HG03521 (cell line): Measurements from ENCODE around the gene TMF1.

ENCODE experiments used
- ATAC-seq: cut with Tn5 transposase; IDR thresholded peaks from one replicate; pipeline ENCODE4 v1.9.1; 2021; ENCODE audit warnings: mild to moderate bottlenecking, moderate library complexity; ENCODE audit not compliant: unreplicated experiment

Gene TMF1

GRCh38 chr3:69081583-69082262 lies 29.6 kb upstream of the TMF1 start:
- no peak for ATAC-seq

- ATAC-seq: peak; percentile 52
Measured at GRCh38 chr3:69080233-69080920, 28.2 kb upstream of the TMF1 start, which contains the start of gene UBA3. TSS of gene UBA3 (minus strand) at chr3:69080365. CDS start at chr3:69080353, 12 bp downstream.

- peak; percentile 16 for ATAC-seq
Measured at GRCh38 chr3:69079269-69080159, 27.4 kb upstream of the TMF1 start.

- no peak for ATAC-seq
Measured at GRCh38 chr3:69072928-69073327, 20.8 kb upstream of the TMF1 start.

GRCh38 chr3:69066121-69066520 lies 14.0 kb upstream of the TMF1 start:
- no peak for ATAC-seq

- no peak for ATAC-seq
Measured at GRCh38 chr3:69065318-69065964, 13.3 kb upstream of the TMF1 start.

GRCh38 chr3:69063636-69064035 lies 11.5 kb upstream of the TMF1 start:
- no peak for ATAC-seq

GRCh38 chr3:69059688-69060087 lies 7.6 kb upstream of the TMF1 start:
- no peak for ATAC-seq

GRCh38 chr3:69058947-69059224 lies 6.8 kb upstream of the TMF1 start:
- ATAC-seq: no peak

GRCh38 chr3:69058180-69058946 lies 6.2 kb upstream of the TMF1 start:
- ATAC-seq: peak; percentile 90

- no peak for ATAC-seq
Measured at GRCh38 chr3:69052472-69052898, 352 bp upstream of the TMF1 start.

- no peak for ATAC-seq
Measured at GRCh38 chr3:69048990-69049389, 3.1 kb downstream of the TMF1 start.

GRCh38 chr3:69044608-69045007 lies 7.5 kb downstream of the TMF1 start:
- ATAC-seq: no peak

GRCh38 chr3:69033470-69033869 lies 18.7 kb downstream of the TMF1 start:
- no peak for ATAC-seq

GRCh38 chr3:69032737-69033136 lies 19.4 kb downstream of the TMF1 start:
- ATAC-seq: no peak

- no peak for ATAC-seq
Measured at GRCh38 chr3:69032142-69032541, 20.0 kb downstream of the TMF1 start.

- no peak for ATAC-seq
Measured at GRCh38 chr3:69031635-69032034, 20.5 kb downstream of the TMF1 start.

GRCh38 chr3:69020857-69021256 lies 31.3 kb downstream of the TMF1 start:
- ATAC-seq: no peak

- no peak for ATAC-seq
Measured at GRCh38 chr3:69020424-69020823, 31.7 kb downstream of the TMF1 start.

- no peak for ATAC-seq
Measured at GRCh38 chr3:69016901-69017300, 35.2 kb downstream of the TMF1 start.
